ENCODE results near the gene ABCC8.

- TF ChIP-seq, protein P1, sequence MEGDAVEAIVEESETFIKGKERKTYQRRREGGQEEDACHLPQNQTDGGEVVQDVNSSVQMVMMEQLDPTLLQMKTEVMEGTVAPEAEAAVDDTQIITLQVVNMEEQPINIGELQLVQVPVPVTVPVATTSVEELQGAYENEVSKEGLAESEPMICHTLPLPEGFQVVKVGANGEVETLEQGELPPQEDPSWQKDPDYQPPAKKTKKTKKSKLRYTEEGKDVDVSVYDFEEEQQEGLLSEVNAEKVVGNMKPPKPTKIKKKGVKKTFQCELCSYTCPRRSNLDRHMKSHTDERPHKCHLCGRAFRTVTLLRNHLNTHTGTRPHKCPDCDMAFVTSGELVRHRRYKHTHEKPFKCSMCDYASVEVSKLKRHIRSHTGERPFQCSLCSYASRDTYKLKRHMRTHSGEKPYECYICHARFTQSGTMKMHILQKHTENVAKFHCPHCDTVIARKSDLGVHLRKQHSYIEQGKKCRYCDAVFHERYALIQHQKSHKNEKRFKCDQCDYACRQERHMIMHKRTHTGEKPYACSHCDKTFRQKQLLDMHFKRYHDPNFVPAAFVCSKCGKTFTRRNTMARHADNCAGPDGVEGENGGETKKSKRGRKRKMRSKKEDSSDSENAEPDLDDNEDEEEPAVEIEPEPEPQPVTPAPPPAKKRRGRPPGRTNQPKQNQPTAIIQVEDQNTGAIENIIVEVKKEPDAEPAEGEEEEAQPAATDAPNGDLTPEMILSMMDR (IDR thresholded peaks at IDR 0.05) = no peak
- TF ChIP-seq POLR2A (IDR thresholded peaks at IDR 0.05) = no peak
Measured at GRCh38 chr11:17376493-17376892, 100.2 kb downstream of the ABCC8 start.
